HG02884 (cell line): ENCODE data around the gene COMMD4.
"Not testable (repeated sequence)": the region's sequence is repeated elsewhere in the genome, so short reads cannot be mapped to it uniquely, and the experiment has no call there.

Source experiments
- ATAC-seq: cut with Tn5 transposase; IDR thresholded peaks from one replicate; pipeline ENCODE4 v1.9.1; 2021; ENCODE audit warnings: mild to moderate bottlenecking, moderate library complexity; ENCODE audit not compliant: unreplicated experiment

Gene COMMD4

GRCh38 chr15:75371486-75371885, 35.6 kb downstream of the COMMD4 start:
- no peak for ATAC-seq

GRCh38 chr15:75371901-75372688, 36.2 kb downstream of the COMMD4 start:
- ATAC-seq = no peak

- ATAC-seq = no peak
These were observed 44.9 kb downstream of the COMMD4 start for GRCh38 chr15:75380773-75381172.

DNA sequence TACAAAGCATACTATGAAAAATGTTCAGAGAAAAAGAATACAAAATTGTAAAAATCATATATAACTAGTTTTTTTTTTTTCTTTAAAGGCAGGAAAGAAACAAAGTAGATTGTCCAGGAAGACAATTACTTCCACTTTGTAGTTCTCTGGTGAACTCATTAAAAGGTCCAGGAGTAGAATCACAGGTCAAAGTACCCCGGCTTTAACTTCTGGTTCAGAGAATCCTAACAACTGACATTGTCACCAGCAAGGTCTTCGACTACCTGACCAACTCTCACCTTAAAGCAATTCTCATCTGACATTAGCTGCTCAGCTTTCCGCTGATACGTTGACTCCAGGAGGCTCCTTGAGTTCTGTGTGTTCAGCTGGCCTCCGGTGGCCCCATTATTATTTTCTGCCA, 48.1 kb downstream of the COMMD4 start:
- ATAC-seq = not testable (repeated sequence)
